K562 (cell line): ENCODE results near the gene TUBA1B. TPM values are rescaled to one million over a fixed set of nuclear protein-coding genes. Genes with fewer than 3 reads are reported as not detected.
A peak's percentile ranks its signal among the peaks of the same experiment; 100 is the strongest.

ENCODE experiments used
- ATF3 ChIP-seq, 2 experiments: fragments of 450-650 bp in 1 of 2; sonication (generic) in 1 of 2; formaldehyde crosslinking in 1 of 2; IDR thresholded peaks in 1 of 2; conservative IDR thresholded peaks in 1 of 2; 2 replicates each; pipeline versions ENCODE4 v1.6.1 to v1.8.1; 2016 to 2023; ENCODE audit warnings: mild to moderate bottlenecking in 2 of 2, moderate library complexity in 2 of 2, inconsistent platforms in 1 of 2, missing genetic modification reagents in 1 of 2
- CBX1 ChIP-seq: sonication (generic); IDR thresholded peaks from 2 replicates; pipeline ENCODE4 v1.6.1; 2016; ENCODE audit warnings: antibody characterized with exemption, low read depth, mild to moderate bottlenecking
- CSDE1 ChIP-seq, 2 experiments: fragments of 450-650 bp; IDR thresholded peaks; 2 replicates each; pipeline ENCODE4 v1.6.1; 2016; ENCODE audit warnings: mild to moderate bottlenecking in 1 of 2
- FOXA3 ChIP-seq, 2 experiments: fragments of 450-650 bp in 1 of 2; sonication (generic) in 1 of 2; formaldehyde crosslinking; IDR thresholded peaks in 1 of 2; conservative IDR thresholded peaks in 1 of 2; 2 replicates each; pipeline versions ENCODE4 v1.4.0 to v1.8.0; 2020 to 2022; ENCODE audit warnings: mild to moderate bottlenecking in 2 of 2, missing genetic modification reagents in 1 of 2
- MGA ChIP-seq: fragments of 450-650 bp; IDR thresholded peaks from 2 replicates; pipeline ENCODE4 v1.6.1; 2016; ENCODE audit warnings: mild to moderate bottlenecking, moderate library complexity
- MTA2 ChIP-seq: fragments of 450-650 bp; IDR thresholded peaks from 2 replicates; pipeline ENCODE4 v1.6.1; 2016; ENCODE audit warnings: low read depth
- NEUROD1 ChIP-seq: fragments of 150-350 bp; IDR thresholded peaks from 2 replicates; pipeline ENCODE4 v1.6.1; 2014; ENCODE audit warnings: borderline replicate concordance, low read length, low read depth; ENCODE audit not compliant: partially characterized antibody
- SRSF7 ChIP-seq: fragments of 200-400 bp; formaldehyde crosslinking; optimal IDR thresholded peaks from 2 replicates; pipeline ENCODE3; 2017; ENCODE audit warnings: mild to moderate bottlenecking, low read depth, low read length
- ZNF431 ChIP-seq: sonication (generic); formaldehyde crosslinking; IDR thresholded peaks from 2 replicates; pipeline ENCODE4 v1.8.0; 2022; ENCODE audit warnings: mild to moderate bottlenecking, missing genetic modification reagents
- polyA plus RNA-seq, 8 experiments: library from polyadenylated mRNA; depleted of rRNA in 4 of 8; stranded (reverse) in 5 of 8; unstranded in 3 of 8; fragments of >200 nt; fragmentation: Nextera tagmentation in 2 of 8; fragmentation: Illumina TruSeq in 1 of 8; extraction: Ambion mirVana in 2 of 8; extraction: Trizol in 1 of 8; gene quantifications; 2 replicates each; pipeline versions ENCODE4 v1.2.1 to v1.2.3, GENCODE V29; 2011 to 2014; ENCODE audit warnings: inconsistent platforms in 1 of 8, missing spikeins in 1 of 8
- total RNA-seq, 7 experiments: library from RNA; depleted of rRNA in 6 of 7; stranded (reverse); fragments of >200 nt in 6 of 7; fragmentation: Illumina TruSeq in 2 of 7; extraction: Trizol in 2 of 7; gene quantifications; 2 replicates each; pipeline versions ENCODE4 v1.2.1 to v1.2.3, GENCODE V29; 2011 to 2021; ENCODE audit warnings: low replicate concordance in 1 of 7

TUBA1B gene
- total and polyA plus RNA-seq, 9 of the 15 experiments (the other 6 are each of a cell fraction or from before 2014, with no cell fraction given): 2,189 to 4,624 (median 2,628) TPM

GRCh38 chr12:49131051-49131893, at the start of gene TUBA1B (continued):
- TF ChIP-seq CBX1: peak; percentile 99
- no peak for TF ChIP-seq ATF3 (IDR thresholded peaks at IDR 0.05)
- peak; percentile 56; the same call in 1 of the 2 replicates for TF ChIP-seq ATF3 (CRISPR knock-in tag; conservative IDR thresholded peaks at IDR 0.05)
- peak in 1 of 2 experiments; percentile 61; a peak in 1 of 4 replicates for TF ChIP-seq CSDE1 (IDR thresholded peaks at IDR 0.05)
- TF ChIP-seq SRSF7: no peak
- peak; percentile 8 for TF ChIP-seq NEUROD1
- peak; percentile 22 to 81; a peak in 1 of 4 replicates for TF ChIP-seq FOXA3 (CRISPR knock-in tag; conservative IDR thresholded peaks at IDR 0.05 in 1 of 2, IDR thresholded peaks at IDR 0.05 in 1 of 2)
- 0 out of 2 replicates have a peak, but pooled peaks have one; percentile 9 for TF ChIP-seq MTA2
- no peak for TF ChIP-seq ZNF431 (CRISPR knock-in tag)
- TF ChIP-seq MGA: peak; percentile 71
